ENCODE data around the gene BAIAP2L1.

BAIAP2L1 gene

DNA sequence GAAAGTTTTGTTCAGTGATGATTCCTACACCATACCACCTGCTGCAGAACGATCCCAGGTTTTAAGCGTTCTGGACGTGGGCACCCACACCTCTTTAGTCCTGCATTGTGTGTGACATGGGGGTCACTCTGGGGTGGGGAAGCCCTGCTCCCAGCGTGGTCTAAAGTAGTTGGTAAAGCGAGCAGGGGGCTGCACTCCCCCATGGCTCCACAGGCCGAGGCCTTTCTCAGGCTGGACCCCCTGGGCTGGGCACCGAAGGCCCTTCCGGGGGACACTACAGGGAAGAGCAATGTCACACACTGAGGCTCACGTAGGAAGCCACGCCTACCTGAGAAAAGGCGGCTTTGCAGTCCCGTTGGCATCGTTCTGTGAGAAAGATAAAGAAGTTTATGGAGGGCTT, 107.1 kb downstream of the BAIAP2L1 start:
- Histone ChIP-seq H3K27ac (ENCODE audit: extremely low read depth, low read depth, low read length) (no peak overlapping the region), H3K4me1 (ENCODE audit: control insufficient read depth, insufficient read depth, low read length) (no peaks in the 10 kb centered on the region), H3K36me3 (ENCODE audit: control insufficient read depth in 2 of 2, insufficient read depth in 1 of 2, low read length in 2 of 2) (peaks cover 4 to 50% of the 10 kb centered on the region in 2 experiments), H3K9me3 (ENCODE audit: control insufficient read depth, insufficient read depth, low read depth, low read length) (no peaks in the 10 kb centered on the region), H3K4me3 (ENCODE audit: low read depth, low read length) (no peak overlapping the region)
- ChIA-PET CTCF (interaction anchor here (0.6 to 2.9 kb wide), 10 partner anchors 11 to 529 kb away, joined by 3 to 28 read pairs (median 4); partner anchors contain the start of gene BAIAP2L1), POLR2A (interaction anchor here (1.3 kb wide), 1 partner anchor 107 kb away, joined by 6 read pairs; the partner anchor contains the start of gene BAIAP2L1)
- TF ChIP-seq, protein P1, sequence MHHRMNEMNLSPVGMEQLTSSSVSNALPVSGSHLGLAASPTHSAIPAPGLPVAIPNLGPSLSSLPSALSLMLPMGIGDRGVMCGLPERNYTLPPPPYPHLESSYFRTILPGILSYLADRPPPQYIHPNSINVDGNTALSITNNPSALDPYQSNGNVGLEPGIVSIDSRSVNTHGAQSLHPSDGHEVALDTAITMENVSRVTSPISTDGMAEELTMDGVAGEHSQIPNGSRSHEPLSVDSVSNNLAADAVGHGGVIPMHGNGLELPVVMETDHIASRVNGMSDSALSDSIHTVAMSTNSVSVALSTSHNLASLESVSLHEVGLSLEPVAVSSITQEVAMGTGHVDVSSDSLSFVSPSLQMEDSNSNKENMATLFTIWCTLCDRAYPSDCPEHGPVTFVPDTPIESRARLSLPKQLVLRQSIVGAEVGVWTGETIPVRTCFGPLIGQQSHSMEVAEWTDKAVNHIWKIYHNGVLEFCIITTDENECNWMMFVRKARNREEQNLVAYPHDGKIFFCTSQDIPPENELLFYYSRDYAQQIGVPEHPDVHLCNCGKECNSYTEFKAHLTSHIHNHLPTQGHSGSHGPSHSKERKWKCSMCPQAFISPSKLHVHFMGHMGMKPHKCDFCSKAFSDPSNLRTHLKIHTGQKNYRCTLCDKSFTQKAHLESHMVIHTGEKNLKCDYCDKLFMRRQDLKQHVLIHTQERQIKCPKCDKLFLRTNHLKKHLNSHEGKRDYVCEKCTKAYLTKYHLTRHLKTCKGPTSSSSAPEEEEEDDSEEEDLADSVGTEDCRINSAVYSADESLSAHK (tag by site-specific recombination; IDR thresholded peaks at IDR 0.05), result no peak
- TF ChIP-seq ZNF518A (tag by site-specific recombination; conservative IDR thresholded peaks at IDR 0.05; ENCODE audit: low read depth) (no peak), ZNF473 (tag by site-specific recombination; IDR thresholded peaks at IDR 0.05) (no peak), ZNF266 (tag by site-specific recombination; IDR thresholded peaks at IDR 0.05; ENCODE audit: low read depth) (no peak), ZNF677 (tag by site-specific recombination; IDR thresholded peaks at IDR 0.05) (no peak), ZBTB6 (tag by site-specific recombination; IDR thresholded peaks at IDR 0.05) (no peak), PATZ1 (tag by site-specific recombination; IDR thresholded peaks at IDR 0.05) (no peak), BCL11B (tag by site-specific recombination; IDR thresholded peaks at IDR 0.05; ENCODE audit: low read depth) (no peak), ZNF10 (tag by site-specific recombination; IDR thresholded peaks at IDR 0.05) (no peak), TCF7L2 (IDR thresholded peaks at IDR 0.05; ENCODE audit: borderline replicate concordance, low read depth, low read length) (no peak), ZNF629 (tag by site-specific recombination; IDR thresholded peaks at IDR 0.05) (no peak), ZNF23 (tag by site-specific recombination; IDR thresholded peaks at IDR 0.05; ENCODE audit: borderline replicate concordance) (no peak)

- ChIA-PET CTCF (interaction anchor here (0.6 to 2.9 kb wide), 2 partner anchors 9 to 109 kb away, joined by 3 to 28 read pairs; partner anchors contain the start of gene BAIAP2L1), POLR2A (interaction anchor here (1.3 kb wide), 1 partner anchor 108 kb away, joined by 6 read pairs; the partner anchor contains the start of gene BAIAP2L1)
- Histone ChIP-seq H3K4me1 (ENCODE audit: control insufficient read depth, insufficient read depth, low read length) (no peaks in the 10 kb centered on the region), H3K36me3 (ENCODE audit: control insufficient read depth in 2 of 2, insufficient read depth in 1 of 2, low read length in 2 of 2) (peaks cover 4 to 55% of the 10 kb centered on the region in 2 experiments), H3K27ac (ENCODE audit: extremely low read depth, low read depth, low read length) (no peak overlapping the region), H3K4me3 (ENCODE audit: low read depth, low read length) (no peak overlapping the region), H3K9me3 (ENCODE audit: control insufficient read depth, insufficient read depth, low read depth, low read length) (no peaks in the 10 kb centered on the region)
- TF ChIP-seq ZNF350 (tag by site-specific recombination; IDR thresholded peaks at IDR 0.05), result no peak
- no peak for TF ChIP-seq ZNF18 (tag by site-specific recombination; IDR thresholded peaks at IDR 0.05)
- TF ChIP-seq ZNF449 (tag by site-specific recombination; IDR thresholded peaks at IDR 0.05), result no peak
- no peak for TF ChIP-seq ZNF623 (tag by site-specific recombination; IDR thresholded peaks at IDR 0.05)
- TF ChIP-seq PRDM1 (tag by site-specific recombination; IDR thresholded peaks at IDR 0.05), result no peak
- no peak for TF ChIP-seq ZNF404 (tag by site-specific recombination; IDR thresholded peaks at IDR 0.05)
- TF ChIP-seq ZNF223 (tag by site-specific recombination; IDR thresholded peaks at IDR 0.05), result no peak
- no peak for TF ChIP-seq ZNF610 (tag by site-specific recombination; IDR thresholded peaks at IDR 0.05; ENCODE audit: borderline replicate concordance)
- no peak for TF ChIP-seq SCRT2 (tag by site-specific recombination; IDR thresholded peaks at IDR 0.05)
- TF ChIP-seq BCL11B (tag by site-specific recombination; IDR thresholded peaks at IDR 0.05; ENCODE audit: low read depth), result no peak
These were observed 107.6 kb downstream of the BAIAP2L1 start for GRCh38 chr7:98293265-98293664.
